Mesodermal cell (in vitro differentiated cells): ENCODE results near the gene FBH1.

Source experiments
- H3K27ac ChIP-seq: 2 replicates; pipeline ENCODE4 v1.7.0; 2013; ENCODE audit warnings: mild to moderate bottlenecking, low read depth, low read length, moderate library complexity; ENCODE audit not compliant: severe bottlenecking
- H3K36me3 ChIP-seq: 2 replicates; pipeline ENCODE4 v1.7.1; 2013; ENCODE audit warnings: mild to moderate bottlenecking, low read length, moderate library complexity; ENCODE audit not compliant: control insufficient read depth, insufficient read depth
- H3K4me1 ChIP-seq: one replicate; pipeline ENCODE4 v1.7.1; 2013; ENCODE audit warnings: mild to moderate bottlenecking, low read length; ENCODE audit not compliant: insufficient read depth, control insufficient read depth, poor library complexity, severe bottlenecking
- H3K4me3 ChIP-seq: 2 replicates; pipeline ENCODE4 v1.7.0; 2013; ENCODE audit warnings: low read length, control low read depth, mild to moderate bottlenecking; ENCODE audit not compliant: insufficient read depth, poor library complexity, severe bottlenecking; ENCODE audit errors: extremely low read depth
- H3K9me3 ChIP-seq: 2 replicates; pipeline ENCODE4 v1.7.1; 2013; ENCODE audit warnings: mild to moderate bottlenecking, low read length, moderate library complexity; ENCODE audit not compliant: control insufficient read depth
- WGBS, 2 experiments: methylation state at CpG; one replicate each; pipeline ENCODE4 v1.1.5; 2013; ENCODE audit warnings: missing lambda C conversion rate in 2 of 2; ENCODE audit not compliant: insufficient coverage in 2 of 2; 5-methylcytosine and 5-hydroxymethylcytosine counted together

FBH1 gene

GRCh38 chr10:5919568-5919967 lies 29.5 kb downstream of the FBH1 start:
- Histone ChIP-seq H3K4me3 (no peak overlapping the region), H3K36me3 (peaks cover 97% of the 10 kb centered on the region), H3K4me1 (no peaks in the 10 kb centered on the region), H3K27ac (no peak overlapping the region), H3K9me3 (no peaks in the 10 kb centered on the region)
- WGBS, 2 experiments: 70 to 96% methylated on average over 2 to 4 of the region's 7 CpGs

GRCh38 chr10:5921746-5922145 lies 31.7 kb downstream of the FBH1 start:
- H3K27ac ChIP-seq: no peak overlapping the region
- H3K4me1 ChIP-seq: no peaks in the 10 kb centered on the region
- no peak overlapping the region for H3K4me3 ChIP-seq
- H3K9me3 ChIP-seq: no peaks in the 10 kb centered on the region
- WGBS, 2 experiments: 100% methylated on average over 3 of the region's 5 CpGs
- H3K36me3 ChIP-seq: peaks cover 94% of the 10 kb centered on the region

- Histone ChIP-seq H3K36me3 (peaks cover 94% of the 10 kb centered on the region), H3K4me1 (no peaks in the 10 kb centered on the region), H3K27ac (no peak overlapping the region), H3K9me3 (no peaks in the 10 kb centered on the region), H3K4me3 (no peak overlapping the region)
- WGBS, 2 experiments: 86% methylated on average over 9 of the region's 10 CpGs
Measured at GRCh38 chr10:5924889-5925288, 34.8 kb downstream of the FBH1 start.

- Histone ChIP-seq H3K27ac (no peak overlapping the region), H3K4me1 (no peaks in the 10 kb centered on the region), H3K9me3 (no peaks in the 10 kb centered on the region), H3K4me3 (no peak overlapping the region), H3K36me3 (peaks cover 94% of the 10 kb centered on the region)
- 95 to 97% methylated on average over 7 to 8 of the region's 8 CpGs for WGBS, 2 experiments
Measured at GRCh38 chr10:5927306-5927705, 37.3 kb downstream of the FBH1 start.

- 80 to 93% methylated on average over 5 to 6 of the region's 8 CpGs for WGBS, 2 experiments
- Histone ChIP-seq H3K4me1 (no peaks in the 10 kb centered on the region), H3K9me3 (no peaks in the 10 kb centered on the region), H3K4me3 (no peak overlapping the region), H3K27ac (no peak overlapping the region), H3K36me3 (peaks cover 94% of the 10 kb centered on the region)
Measured at GRCh38 chr10:5929442-5929841, 39.4 kb downstream of the FBH1 start.

- Histone ChIP-seq H3K36me3 (peaks cover 94% of the 10 kb centered on the region), H3K4me3 (no peak overlapping the region), H3K27ac (no peak overlapping the region), H3K4me1 (no peaks in the 10 kb centered on the region), H3K9me3 (no peaks in the 10 kb centered on the region)
- WGBS, 2 experiments: 94 to 99% methylated on average over 7 to 9 of the region's 11 CpGs
Measured at GRCh38 chr10:5930272-5930671, 40.2 kb downstream of the FBH1 start.

- peaks cover 97% of the 10 kb centered on the region for H3K36me3 ChIP-seq
- H3K4me3 ChIP-seq: no peak overlapping the region
- H3K9me3 ChIP-seq: no peaks in the 10 kb centered on the region
- H3K4me1 ChIP-seq: no peaks in the 10 kb centered on the region
- WGBS, 2 experiments: 95% methylated on average over 5 of the region's 5 CpGs
- no peak overlapping the region for H3K27ac ChIP-seq
Measured at GRCh38 chr10:5932345-5932744, 42.3 kb downstream of the FBH1 start.

- 91 to 94% methylated on average over 7 to 9 of the region's 14 CpGs for WGBS, 2 experiments
- H3K9me3 ChIP-seq: no peaks in the 10 kb centered on the region
- H3K36me3 ChIP-seq: peaks cover 97% of the 10 kb centered on the region
- no peak overlapping the region for H3K27ac ChIP-seq
- no peaks in the 10 kb centered on the region for H3K4me1 ChIP-seq
- H3K4me3 ChIP-seq: no peak overlapping the region
Measured at GRCh38 chr10:5933909-5934546, 44.0 kb downstream of the FBH1 start.

GRCh38 chr10:5935628-5936027 lies 45.6 kb downstream of the FBH1 start:
- H3K9me3 ChIP-seq: no peaks in the 10 kb centered on the region
- no peaks in the 10 kb centered on the region for H3K4me1 ChIP-seq
- H3K36me3 ChIP-seq: peaks cover 83% of the 10 kb centered on the region
- no peak overlapping the region for H3K4me3 ChIP-seq
- no peak overlapping the region for H3K27ac ChIP-seq
- 96 to 99% methylated on average over 8 to 10 of the region's 10 CpGs for WGBS, 2 experiments

GRCh38 chr10:5937016-5937415 lies 47.0 kb downstream of the FBH1 start:
- H3K36me3 ChIP-seq: peaks cover 70% of the 10 kb centered on the region

GRCh38 chr10:5938291-5938690 lies 48.2 kb downstream of the FBH1 start:
- Histone ChIP-seq H3K27ac (no peak overlapping the region), H3K36me3 (peaks cover 58% of the 10 kb centered on the region), H3K4me1 (no peaks in the 10 kb centered on the region), H3K9me3 (no peaks in the 10 kb centered on the region), H3K4me3 (no peak overlapping the region)
- 94% methylated on average over 11 to 12 of the region's 12 CpGs for WGBS, 2 experiments

More at GRCh38 chr10:5937016-5937415, 47.0 kb downstream of the FBH1 start:
- Histone ChIP-seq H3K27ac (no peak overlapping the region), H3K9me3 (no peaks in the 10 kb centered on the region), H3K4me1 (no peaks in the 10 kb centered on the region), H3K4me3 (no peak overlapping the region)
- 97% methylated on average over 14 to 15 of the region's 18 CpGs for WGBS, 2 experiments
